ENCODE results near the gene ASPG.

The ASPG gene

DNA sequence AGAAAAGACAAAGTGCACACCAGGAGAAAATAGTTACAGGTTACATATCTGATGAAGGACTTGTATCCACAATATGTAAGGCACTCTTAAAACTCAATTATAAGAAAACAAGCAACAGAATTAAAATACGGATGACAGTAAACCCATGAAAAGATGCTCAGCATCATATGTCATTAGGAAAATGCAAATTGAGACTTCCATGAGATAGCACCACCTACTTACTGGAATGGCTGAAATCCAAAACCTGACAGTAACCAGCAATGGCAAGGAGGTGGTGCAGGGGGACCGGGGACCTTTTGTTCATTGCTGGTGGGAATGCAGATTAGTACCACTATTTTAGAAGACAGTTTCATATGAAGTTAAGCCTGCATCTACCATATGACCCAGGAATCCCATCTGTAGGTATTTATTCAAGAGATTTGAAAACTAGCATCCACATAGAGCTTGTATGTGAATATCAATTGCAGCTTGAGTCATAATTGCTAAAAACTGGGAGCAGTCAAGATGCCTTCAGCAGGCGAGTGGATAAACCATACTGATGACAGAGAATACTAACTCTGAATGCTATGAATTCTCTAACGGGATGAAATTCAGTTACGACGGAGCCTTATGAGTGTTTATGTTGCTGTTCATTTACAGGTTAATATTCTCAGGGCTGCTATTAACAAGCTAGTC lies 43.9 kb upstream of the ASPG start:
- peaks cover 2% of the 10 kb centered on the region for H3K27me3 ChIP-seq (ENCODE audit: insufficient read depth, poor library complexity, severe bottlenecking)
- no peak overlapping the region for H3K4me3 ChIP-seq (replicated peaks; ENCODE audit: insufficient read depth, low read length)
- TF ChIP-seq GABPA (IDR thresholded peaks at IDR 0.05; ENCODE audit: low read depth), result no peak
- TF ChIP-seq, protein P1, sequence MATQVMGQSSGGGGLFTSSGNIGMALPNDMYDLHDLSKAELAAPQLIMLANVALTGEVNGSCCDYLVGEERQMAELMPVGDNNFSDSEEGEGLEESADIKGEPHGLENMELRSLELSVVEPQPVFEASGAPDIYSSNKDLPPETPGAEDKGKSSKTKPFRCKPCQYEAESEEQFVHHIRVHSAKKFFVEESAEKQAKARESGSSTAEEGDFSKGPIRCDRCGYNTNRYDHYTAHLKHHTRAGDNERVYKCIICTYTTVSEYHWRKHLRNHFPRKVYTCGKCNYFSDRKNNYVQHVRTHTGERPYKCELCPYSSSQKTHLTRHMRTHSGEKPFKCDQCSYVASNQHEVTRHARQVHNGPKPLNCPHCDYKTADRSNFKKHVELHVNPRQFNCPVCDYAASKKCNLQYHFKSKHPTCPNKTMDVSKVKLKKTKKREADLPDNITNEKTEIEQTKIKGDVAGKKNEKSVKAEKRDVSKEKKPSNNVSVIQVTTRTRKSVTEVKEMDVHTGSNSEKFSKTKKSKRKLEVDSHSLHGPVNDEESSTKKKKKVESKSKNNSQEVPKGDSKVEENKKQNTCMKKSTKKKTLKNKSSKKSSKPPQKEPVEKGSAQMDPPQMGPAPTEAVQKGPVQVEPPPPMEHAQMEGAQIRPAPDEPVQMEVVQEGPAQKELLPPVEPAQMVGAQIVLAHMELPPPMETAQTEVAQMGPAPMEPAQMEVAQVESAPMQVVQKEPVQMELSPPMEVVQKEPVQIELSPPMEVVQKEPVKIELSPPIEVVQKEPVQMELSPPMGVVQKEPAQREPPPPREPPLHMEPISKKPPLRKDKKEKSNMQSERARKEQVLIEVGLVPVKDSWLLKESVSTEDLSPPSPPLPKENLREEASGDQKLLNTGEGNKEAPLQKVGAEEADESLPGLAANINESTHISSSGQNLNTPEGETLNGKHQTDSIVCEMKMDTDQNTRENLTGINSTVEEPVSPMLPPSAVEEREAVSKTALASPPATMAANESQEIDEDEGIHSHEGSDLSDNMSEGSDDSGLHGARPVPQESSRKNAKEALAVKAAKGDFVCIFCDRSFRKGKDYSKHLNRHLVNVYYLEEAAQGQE (IDR thresholded peaks at IDR 0.05; ENCODE audit: insufficient replicate concordance, low read depth), result no peak
- TF ChIP-seq, protein P2, sequence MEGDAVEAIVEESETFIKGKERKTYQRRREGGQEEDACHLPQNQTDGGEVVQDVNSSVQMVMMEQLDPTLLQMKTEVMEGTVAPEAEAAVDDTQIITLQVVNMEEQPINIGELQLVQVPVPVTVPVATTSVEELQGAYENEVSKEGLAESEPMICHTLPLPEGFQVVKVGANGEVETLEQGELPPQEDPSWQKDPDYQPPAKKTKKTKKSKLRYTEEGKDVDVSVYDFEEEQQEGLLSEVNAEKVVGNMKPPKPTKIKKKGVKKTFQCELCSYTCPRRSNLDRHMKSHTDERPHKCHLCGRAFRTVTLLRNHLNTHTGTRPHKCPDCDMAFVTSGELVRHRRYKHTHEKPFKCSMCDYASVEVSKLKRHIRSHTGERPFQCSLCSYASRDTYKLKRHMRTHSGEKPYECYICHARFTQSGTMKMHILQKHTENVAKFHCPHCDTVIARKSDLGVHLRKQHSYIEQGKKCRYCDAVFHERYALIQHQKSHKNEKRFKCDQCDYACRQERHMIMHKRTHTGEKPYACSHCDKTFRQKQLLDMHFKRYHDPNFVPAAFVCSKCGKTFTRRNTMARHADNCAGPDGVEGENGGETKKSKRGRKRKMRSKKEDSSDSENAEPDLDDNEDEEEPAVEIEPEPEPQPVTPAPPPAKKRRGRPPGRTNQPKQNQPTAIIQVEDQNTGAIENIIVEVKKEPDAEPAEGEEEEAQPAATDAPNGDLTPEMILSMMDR (IDR thresholded peaks at IDR 0.05; ENCODE audit: insufficient read depth, low read length), result no peak
- no peak for TF ChIP-seq SPI1 (IDR thresholded peaks at IDR 0.05; ENCODE audit: borderline replicate concordance, low read depth)
- DNase-seq (ENCODE audit: low read depth in 1 of 2, low spot score in 1 of 2), result no peak
- no peak overlapping the region for H3K27ac ChIP-seq (replicated peaks)

DNA sequence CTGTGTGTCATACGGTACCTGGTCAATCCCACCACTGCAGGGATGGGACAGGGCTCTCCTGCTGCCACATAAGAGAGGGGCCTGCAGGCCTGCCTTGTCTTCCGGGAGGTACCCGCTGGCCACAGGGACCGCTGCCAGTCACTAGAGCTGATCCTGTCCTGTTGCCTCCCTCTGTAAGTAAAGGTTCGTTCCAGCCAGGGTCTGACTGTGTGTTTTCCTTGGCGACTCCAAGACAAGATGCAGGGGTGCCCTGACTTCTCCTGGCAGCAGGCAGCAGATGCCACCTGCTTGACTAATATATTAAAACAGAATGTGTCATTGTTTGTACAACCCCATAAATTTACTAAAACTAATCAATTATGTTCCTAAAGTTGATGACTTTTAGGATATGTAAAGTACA lies 41.5 kb upstream of the ASPG start:
- no peak for DNase-seq (ENCODE audit: low read depth in 1 of 2, low spot score in 1 of 2)
- Histone ChIP-seq H3K27ac (replicated peaks) (no peak overlapping the region), H3K4me3 (replicated peaks; ENCODE audit: insufficient read depth, low read length) (no peak overlapping the region), H3K27me3 (ENCODE audit: insufficient read depth, poor library complexity, severe bottlenecking) (peaks cover 2% of the 10 kb centered on the region)
- TF ChIP-seq, protein P2 (IDR thresholded peaks at IDR 0.05; ENCODE audit: insufficient read depth, low read length), result no peak
- TF ChIP-seq GABPA (IDR thresholded peaks at IDR 0.05; ENCODE audit: low read depth), result no peak
- TF ChIP-seq, protein P1 (IDR thresholded peaks at IDR 0.05; ENCODE audit: insufficient replicate concordance, low read depth), result no peak
- no peak for TF ChIP-seq POLR2AphosphoS5 (IDR thresholded peaks at IDR 0.05; ENCODE audit: low read depth)
- no peak for TF ChIP-seq SPI1 (IDR thresholded peaks at IDR 0.05; ENCODE audit: borderline replicate concordance, low read depth)

GRCh38 chr14:104047761-104048160 lies 37.7 kb upstream of the ASPG start:
- TF ChIP-seq GABPA (IDR thresholded peaks at IDR 0.05; ENCODE audit: low read depth) (no peak), SPI1 (IDR thresholded peaks at IDR 0.05; ENCODE audit: borderline replicate concordance, low read depth) (no peak), POLR2AphosphoS5 (IDR thresholded peaks at IDR 0.05; ENCODE audit: low read depth) (no peak)
- TF ChIP-seq, protein P2 (IDR thresholded peaks at IDR 0.05; ENCODE audit: insufficient read depth, low read length), result no peak
- TF ChIP-seq, protein P1 (IDR thresholded peaks at IDR 0.05; ENCODE audit: insufficient replicate concordance, low read depth), result no peak
- Histone ChIP-seq H3K27me3 (ENCODE audit: insufficient read depth, poor library complexity, severe bottlenecking) (no peaks in the 10 kb centered on the region), H3K4me3 (replicated peaks; ENCODE audit: insufficient read depth, low read length) (no peak overlapping the region), H3K27ac (replicated peaks) (no peak overlapping the region)
- no peak for DNase-seq (ENCODE audit: low read depth in 1 of 2, low spot score in 1 of 2)
